PC-9 (cell line): ENCODE measurements around the gene TAS2R3.

ENCODE experiments used
- EZH2 ChIP-seq: fragments of 200-600 bp; sonication (generic); IDR thresholded peaks from 2 replicates; pipeline ENCODE4 v1.8.0; 2017; ENCODE audit warnings: antibody characterized with exemption, low read depth
- TF ChIP-seq, protein P1 (sequence below): fragments of 200-600 bp; sonication (generic); conservative IDR thresholded peaks from 2 replicates; pipeline ENCODE4 v1.6.1; 2017; ENCODE audit warnings: mixed run types, antibody characterized with exemption, mild to moderate bottlenecking, moderate library complexity

DNA sequence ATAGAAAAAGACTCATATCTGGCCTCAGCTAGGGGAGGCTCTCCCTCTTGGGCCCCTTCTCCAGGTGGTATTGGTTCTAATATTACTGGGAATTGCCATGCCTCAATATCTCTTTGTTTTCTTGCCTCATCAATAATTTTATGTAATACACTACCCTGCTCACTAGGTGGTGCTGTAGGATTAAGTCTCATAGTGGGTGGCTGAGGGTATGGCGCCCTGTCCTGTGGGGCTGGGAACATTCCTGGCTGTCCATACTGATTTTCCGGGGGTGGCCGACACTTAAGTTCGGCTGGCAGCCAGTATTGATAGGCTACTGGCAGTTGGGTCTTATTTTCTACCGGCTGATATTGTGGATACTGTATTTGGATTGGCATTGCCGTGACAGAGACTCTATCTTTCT, 9.0 kb upstream of the TAS2R3 start:
- TF ChIP-seq, protein P1, sequence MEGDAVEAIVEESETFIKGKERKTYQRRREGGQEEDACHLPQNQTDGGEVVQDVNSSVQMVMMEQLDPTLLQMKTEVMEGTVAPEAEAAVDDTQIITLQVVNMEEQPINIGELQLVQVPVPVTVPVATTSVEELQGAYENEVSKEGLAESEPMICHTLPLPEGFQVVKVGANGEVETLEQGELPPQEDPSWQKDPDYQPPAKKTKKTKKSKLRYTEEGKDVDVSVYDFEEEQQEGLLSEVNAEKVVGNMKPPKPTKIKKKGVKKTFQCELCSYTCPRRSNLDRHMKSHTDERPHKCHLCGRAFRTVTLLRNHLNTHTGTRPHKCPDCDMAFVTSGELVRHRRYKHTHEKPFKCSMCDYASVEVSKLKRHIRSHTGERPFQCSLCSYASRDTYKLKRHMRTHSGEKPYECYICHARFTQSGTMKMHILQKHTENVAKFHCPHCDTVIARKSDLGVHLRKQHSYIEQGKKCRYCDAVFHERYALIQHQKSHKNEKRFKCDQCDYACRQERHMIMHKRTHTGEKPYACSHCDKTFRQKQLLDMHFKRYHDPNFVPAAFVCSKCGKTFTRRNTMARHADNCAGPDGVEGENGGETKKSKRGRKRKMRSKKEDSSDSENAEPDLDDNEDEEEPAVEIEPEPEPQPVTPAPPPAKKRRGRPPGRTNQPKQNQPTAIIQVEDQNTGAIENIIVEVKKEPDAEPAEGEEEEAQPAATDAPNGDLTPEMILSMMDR = peak; percentile 73
- no peak for TF ChIP-seq EZH2
